Activated naive CD4-positive, alpha-beta T cell treated with anti-CD3 and anti-CD28 coated beads, Interleukin-2, amount 50 U/mL, for 72 hours (primary cell): ENCODE results near the gene WDR4. TPM values are rescaled to one million over a fixed set of nuclear protein-coding genes. Genes with fewer than 3 reads are reported as not detected.
"Not testable (repeated sequence)": the region's sequence is repeated elsewhere in the genome, so short reads cannot be mapped to it uniquely, and the experiment has no call there.

Source experiments
- ATAC-seq, 2 donors: fragments of 150-1000 bp; cut with Tn5 transposase; 2 replicates each; pipeline ENCODE4 v1.10.0; 2021; ENCODE audit warnings: mild to moderate bottlenecking in 2 of 2, moderate library complexity in 2 of 2
- DNase-seq, 2 donors: peaks; one replicate each; pipeline ENCODE4 v3.0.0; 2021 to 2022; ENCODE audit warnings: low spot score in 2 of 2
- H3K27ac Mint-ChIP-seq, 2 donors: one replicate each; pipeline ENCODE4 v1.8.0; 2022; ENCODE audit warnings: mild to moderate bottlenecking in 2 of 2, mixed read lengths in 2 of 2
- H3K36me3 Mint-ChIP-seq, 2 donors: one replicate each; pipeline ENCODE4 v1.8.0; 2022; ENCODE audit warnings: mixed read lengths in 2 of 2
- H3K9me3 Mint-ChIP-seq, 2 donors: one replicate each; pipeline ENCODE4 v1.8.0; 2022; ENCODE audit warnings: mixed read lengths in 2 of 2
- total RNA-seq, 2 donors: library from RNA; stranded (reverse); gene quantifications; one replicate each; pipeline ENCODE4 v1.2.3, GENCODE V29; 2022

WDR4 gene
- total RNA-seq, 2 donors from 2014 or later = 25.6 to 38.7 TPM

GRCh38 chr21:42848932-42849758 is 30.2 kb downstream of the WDR4 start:
- peaks cover 18 to 19% of the 10 kb centered on the region in 2 donors for H3K36me3 Mint-ChIP-seq
- ATAC-seq = peak in 1 of 2 donors; percentile 4
- H3K9me3 Mint-ChIP-seq = no peaks in the 10 kb centered on the region
- H3K27ac Mint-ChIP-seq = peak overlapping the region; percentile 49 to 79
- no peak for DNase-seq

- peaks cover 17 to 22% of the 10 kb centered on the region in 2 donors for H3K36me3 Mint-ChIP-seq
- not testable (repeated sequence) for H3K9me3 Mint-ChIP-seq, ATAC-seq
These were observed 31.0 kb downstream of the WDR4 start for GRCh38 chr21:42848144-42848931.

GRCh38 chr21:42847726-42848125 is 31.6 kb downstream of the WDR4 start:
- H3K9me3 Mint-ChIP-seq = no peaks in the 10 kb centered on the region
- ATAC-seq (no peak), DNase-seq (no peak)
- H3K36me3 Mint-ChIP-seq = peaks cover 17 to 26% of the 10 kb centered on the region in 2 donors
- peak overlapping the region in 1 of 2 donors; percentile 60 for H3K27ac Mint-ChIP-seq

More at GRCh38 chr21:42848144-42848931, 31.0 kb downstream of the WDR4 start:
- H3K27ac Mint-ChIP-seq, DNase-seq: not testable (repeated sequence)

DNA sequence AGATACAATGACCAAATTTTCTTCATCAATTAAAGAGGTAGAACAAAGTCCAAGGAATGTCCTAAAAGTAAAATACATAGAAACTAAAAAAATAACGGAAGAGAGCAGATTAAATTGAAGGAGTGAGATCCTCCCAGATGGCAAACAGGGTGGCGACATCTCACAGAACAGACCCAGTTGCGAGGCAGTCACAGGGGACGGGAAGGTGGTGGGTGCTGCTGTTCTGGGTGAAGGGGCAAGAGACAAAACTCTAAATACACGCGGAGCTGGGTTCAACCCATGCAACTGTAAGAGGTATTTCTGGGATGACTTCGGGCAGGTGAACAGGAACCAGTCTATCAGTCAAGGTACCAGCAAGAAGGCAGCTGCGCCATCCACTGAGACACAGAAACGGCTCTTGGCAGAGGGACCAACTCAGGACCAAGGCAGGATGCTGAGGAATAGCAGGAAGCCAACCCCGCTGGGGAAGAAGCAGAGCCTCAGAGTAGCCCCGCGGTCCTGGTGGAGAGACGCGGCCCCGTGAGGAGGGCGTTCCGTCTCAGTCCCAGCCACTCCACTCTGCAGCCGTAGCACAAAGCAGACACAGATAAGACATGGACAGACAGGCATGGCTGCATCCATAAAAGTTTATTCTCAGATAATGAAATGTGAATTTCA is 32.2 kb downstream of the WDR4 start:
- Mint-ChIP-seq H3K27ac (peak overlapping the region in 1 of 2 donors; percentile 58), H3K9me3 (no peaks in the 10 kb centered on the region), H3K36me3 (peaks cover 17 to 26% of the 10 kb centered on the region in 2 donors)
- DNase-seq = peak in 1 of 2 donors; percentile 34
- no peak for ATAC-seq

DNA sequence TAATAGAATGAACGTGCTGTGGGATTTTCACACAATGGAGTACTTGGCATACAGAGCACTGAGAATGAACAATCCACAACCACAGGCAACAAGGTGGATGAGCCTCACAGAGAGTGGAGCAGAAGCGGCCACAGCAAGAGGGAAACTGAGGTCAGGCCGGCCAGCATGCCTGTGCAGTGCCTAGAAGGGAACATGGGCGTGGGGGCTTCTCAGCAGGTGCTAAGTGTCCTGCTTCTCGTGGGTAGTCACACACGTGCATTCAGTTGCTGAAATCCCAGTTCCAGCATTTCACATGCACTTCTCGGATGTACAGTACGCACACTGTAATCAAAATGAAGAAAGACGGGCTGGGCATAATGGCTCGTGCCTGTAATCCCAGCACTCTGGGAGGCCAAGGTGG is 33.1 kb downstream of the WDR4 start:
- DNase-seq (peak in 1 of 2 donors; percentile 43), ATAC-seq (no peak)
- Mint-ChIP-seq H3K36me3 (peaks cover 17 to 22% of the 10 kb centered on the region in 2 donors), H3K27ac (peak overlapping the region; percentile 58 to 63), H3K9me3 (no peaks in the 10 kb centered on the region)

- ATAC-seq (no peak), DNase-seq (peak in 1 of 2 donors; percentile 13)
- peaks cover 17 to 22% of the 10 kb centered on the region in 2 donors for H3K36me3 Mint-ChIP-seq
- no peaks in the 10 kb centered on the region for H3K9me3 Mint-ChIP-seq
- no peak overlapping the region for H3K27ac Mint-ChIP-seq
These were observed 33.9 kb downstream of the WDR4 start for GRCh38 chr21:42845296-42845965.

DNA sequence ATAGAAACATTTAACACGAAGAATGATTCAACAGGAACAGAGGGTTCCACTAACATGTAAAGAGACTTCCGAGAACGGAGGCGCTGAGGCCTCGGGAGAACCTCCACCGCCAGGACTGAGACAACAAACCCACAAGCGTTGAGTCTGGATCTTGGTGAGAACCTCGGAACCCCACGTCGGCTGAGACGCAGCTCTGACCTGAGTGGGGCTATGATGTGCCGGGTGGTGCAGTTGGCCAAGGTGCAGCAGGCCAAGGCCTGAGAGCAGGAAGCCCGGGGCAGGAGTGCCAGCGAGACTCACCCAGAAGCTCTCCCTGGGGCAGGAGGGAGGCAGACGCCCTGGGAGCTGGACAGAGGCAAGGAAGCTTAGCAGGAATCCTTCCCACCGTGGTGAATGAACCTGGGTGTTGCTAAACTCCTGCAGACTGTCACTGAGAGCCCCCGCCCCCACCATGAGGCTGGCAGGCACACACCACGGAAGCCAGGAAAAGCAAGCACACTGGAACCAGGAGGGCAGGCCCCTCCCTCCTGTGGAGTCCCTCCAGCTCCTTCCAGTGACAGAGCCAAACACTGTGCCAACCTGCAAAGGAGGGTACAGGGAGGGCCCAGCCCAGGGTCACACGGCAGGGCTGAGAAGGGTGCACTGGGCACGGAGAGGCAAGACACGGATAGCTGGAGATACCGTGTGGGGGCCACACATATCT is 34.8 kb downstream of the WDR4 start:
- ATAC-seq = no peak
- no peaks in the 10 kb centered on the region for H3K9me3 Mint-ChIP-seq
- peak overlapping the region; percentile 35 to 75 for H3K27ac Mint-ChIP-seq
- DNase-seq = peak in 1 of 2 donors; percentile 44
- peaks cover 17 to 21% of the 10 kb centered on the region in 2 donors for H3K36me3 Mint-ChIP-seq

- Mint-ChIP-seq H3K36me3 (peaks cover 1 to 12% of the 10 kb centered on the region in 2 donors), H3K27ac (no peak overlapping the region), H3K9me3 (no peaks in the 10 kb centered on the region)
- DNase-seq = no peak
- ATAC-seq = no peak
These were observed 36.3 kb downstream of the WDR4 start for GRCh38 chr21:42843056-42843455.

GRCh38 chr21:42841916-42842655 is 37.3 kb downstream of the WDR4 start:
- DNase-seq = peak in 1 of 2 donors; percentile 49
- H3K36me3 Mint-ChIP-seq = peaks cover 0 to 12% of the 10 kb centered on the region in 2 donors
- peak; percentile 11 to 68 for ATAC-seq
- not testable (repeated sequence) for H3K27ac Mint-ChIP-seq, H3K9me3 Mint-ChIP-seq

DNA sequence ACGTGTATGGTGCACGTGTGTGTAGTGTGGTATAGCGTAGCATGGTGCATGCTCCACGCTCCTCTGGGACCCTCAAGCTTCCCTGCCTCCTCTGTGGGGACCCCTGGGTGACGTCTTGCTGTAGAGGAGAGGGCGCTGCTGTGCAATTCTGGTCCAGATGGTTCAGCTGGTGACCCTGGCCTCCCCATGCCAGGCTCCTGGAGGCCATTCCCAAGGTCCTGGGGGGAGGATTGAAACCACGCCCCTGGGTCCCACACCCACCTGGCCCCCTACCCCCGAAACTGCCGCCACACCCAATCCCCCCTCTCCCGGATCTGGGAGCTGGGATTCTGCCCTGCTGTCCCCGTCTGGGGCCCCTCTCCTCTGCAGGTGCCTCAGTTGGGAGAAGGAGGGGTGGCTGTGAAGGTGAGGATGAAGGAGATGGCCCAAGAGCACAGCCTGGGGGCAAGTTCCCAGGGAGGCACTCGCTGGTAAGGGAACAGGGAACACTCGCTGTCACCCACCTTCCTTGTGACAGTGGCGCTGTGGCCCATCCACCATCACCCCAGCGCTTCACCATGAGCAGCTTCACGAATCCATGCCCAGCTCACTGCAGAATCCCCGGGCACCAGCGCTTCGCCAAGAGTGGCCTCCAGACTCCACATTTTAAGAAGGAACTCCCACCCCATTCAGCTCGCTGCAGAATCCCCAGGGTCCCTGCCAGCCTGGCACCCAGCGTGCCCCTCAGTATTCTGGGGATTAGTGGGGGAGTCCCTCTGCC is 38.0 kb downstream of the WDR4 start:
- H3K36me3 Mint-ChIP-seq = peaks cover 0 to 12% of the 10 kb centered on the region in 2 donors
- no peaks in the 10 kb centered on the region for H3K9me3 Mint-ChIP-seq
- no peak overlapping the region for H3K27ac Mint-ChIP-seq
- DNase-seq (peak in 1 of 2 donors; percentile 38), ATAC-seq (no peak)

- no peak for ATAC-seq
- Mint-ChIP-seq H3K36me3 (peaks cover 0 to 12% of the 10 kb centered on the region in 2 donors), H3K27ac (no peak overlapping the region), H3K9me3 (no peaks in the 10 kb centered on the region)
- no peak for DNase-seq
These were observed 38.8 kb downstream of the WDR4 start for GRCh38 chr21:42840411-42841155.

DNA sequence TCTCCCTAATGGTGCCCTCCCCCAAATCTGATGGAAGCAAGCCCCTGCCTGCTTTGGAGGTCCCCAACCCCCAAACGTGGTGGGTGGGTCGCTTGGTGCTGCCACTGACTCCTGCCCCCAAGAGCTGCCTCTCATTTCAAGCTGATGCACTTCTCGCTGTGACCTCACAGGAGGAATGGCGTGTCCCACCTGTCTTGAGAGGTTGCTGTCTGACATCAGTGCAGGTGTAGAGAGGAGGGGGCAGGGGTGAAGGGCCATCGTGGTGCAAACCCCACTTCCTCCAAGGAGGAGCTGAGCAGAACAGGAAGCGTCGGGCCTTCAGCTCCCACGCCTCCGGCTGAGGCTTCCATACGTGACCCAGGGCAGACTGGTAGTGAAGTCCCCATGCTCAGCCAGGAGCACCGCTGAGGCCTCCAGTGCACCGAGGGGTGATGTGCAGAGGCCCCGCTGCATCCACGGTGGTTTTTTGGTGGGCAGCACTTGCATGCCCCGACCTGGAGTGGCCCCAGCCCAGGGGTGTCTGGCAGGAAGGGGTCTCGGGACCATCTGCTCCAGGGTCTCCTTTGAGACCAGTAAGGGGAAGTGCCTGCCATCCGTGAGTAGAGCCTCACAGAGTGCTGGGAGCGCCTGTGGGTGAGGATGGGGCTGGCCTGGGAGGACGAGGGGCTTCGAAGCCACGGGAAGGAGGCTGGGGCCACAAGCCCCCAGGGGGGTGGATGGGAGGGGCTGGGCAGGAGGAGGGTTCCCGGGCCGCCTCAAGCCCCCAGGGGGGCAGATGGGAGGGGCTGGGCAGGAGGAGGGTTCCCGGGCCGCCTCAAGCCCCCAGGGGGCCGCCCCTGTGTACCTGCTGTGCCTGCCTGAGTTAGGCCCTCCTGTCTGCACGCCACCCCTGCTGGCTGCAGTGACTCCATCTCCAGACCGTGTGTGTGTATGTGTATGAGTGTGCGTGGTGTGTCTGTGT is 39.8 kb downstream of the WDR4 start:
- Mint-ChIP-seq H3K9me3 (no peaks in the 10 kb centered on the region), H3K27ac (peak overlapping the region; percentile 55 to 56), H3K36me3 (peaks cover 0 to 12% of the 10 kb centered on the region in 2 donors)
- ATAC-seq (no peak), DNase-seq (peak in 1 of 2 donors; percentile 54)

GRCh38 chr21:42838212-42838690 is 41.1 kb downstream of the WDR4 start:
- H3K27ac Mint-ChIP-seq = not testable (repeated sequence)

More at GRCh38 chr21:42838212-42838690, 41.1 kb downstream of the WDR4 start:
- H3K36me3 Mint-ChIP-seq, DNase-seq, ATAC-seq, H3K9me3 Mint-ChIP-seq: not testable (repeated sequence)
